Activated naive CD8-positive, alpha-beta T cell treated with anti-CD3 and anti-CD28 coated beads, Interleukin-2, amount 50 U/mL, for 24 hours (primary cell): ENCODE results near the gene CMPK1.

Experiments
- ATAC-seq: fragments of 150-1000 bp; cut with Tn5 transposase; one replicate; pipeline ENCODE4 v1.10.0; 2021
- DNase-seq: peaks from one replicate; pipeline ENCODE4 v3.0.0; 2021
- H3K27ac Mint-ChIP-seq: one replicate; pipeline ENCODE4 v1.8.0; 2021; ENCODE audit warnings: mild to moderate bottlenecking, mixed read lengths
- H3K27me3 Mint-ChIP-seq: one replicate; pipeline ENCODE4 v1.8.0; 2021; ENCODE audit warnings: mixed read lengths
- H3K36me3 Mint-ChIP-seq: one replicate; pipeline ENCODE4 v1.8.0; 2021; ENCODE audit warnings: low read depth, mixed read lengths
- H3K4me1 Mint-ChIP-seq: one replicate; pipeline ENCODE4 v1.8.0; 2021; ENCODE audit warnings: mixed read lengths
- H3K4me3 Mint-ChIP-seq: one replicate; pipeline ENCODE4 v1.8.0; 2021; ENCODE audit warnings: mild to moderate bottlenecking, moderate library complexity, mixed read lengths
- H3K9me3 Mint-ChIP-seq: one replicate; pipeline ENCODE4 v1.8.0; 2021; ENCODE audit warnings: mixed read lengths

CMPK1 gene

DNA sequence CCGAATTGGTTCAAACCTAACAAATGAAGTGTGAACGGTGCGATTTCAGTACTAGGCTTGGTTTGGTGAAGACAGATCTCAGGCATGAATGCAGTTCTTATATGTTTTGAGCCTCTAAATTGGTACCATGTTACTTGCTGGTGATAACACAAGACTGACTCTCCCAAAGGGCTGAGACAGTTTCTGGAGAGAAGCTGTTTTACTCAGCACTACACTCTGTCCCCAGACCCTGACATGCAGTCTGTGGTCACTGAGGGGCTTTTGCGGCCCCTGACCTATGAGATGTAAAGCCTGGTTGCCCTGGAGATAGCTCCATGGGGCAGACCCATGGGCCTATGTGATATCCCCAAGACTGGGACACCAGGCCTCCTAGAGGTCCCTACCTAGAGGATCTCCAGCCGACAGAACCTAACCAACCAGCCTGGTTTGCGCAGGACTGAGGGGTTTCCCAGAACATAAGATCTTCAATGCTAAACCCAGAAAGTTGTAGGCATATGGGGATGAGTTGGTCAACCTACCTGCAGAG, 63.1 kb downstream of the CMPK1 start:
- no peaks in the 10 kb centered on the region for H3K36me3 Mint-ChIP-seq
- H3K27ac Mint-ChIP-seq: no peak overlapping the region
- ATAC-seq: no peak
- no peak overlapping the region for H3K4me3 Mint-ChIP-seq
- H3K9me3 Mint-ChIP-seq: no peaks in the 10 kb centered on the region
- H3K4me1 Mint-ChIP-seq: no peaks in the 10 kb centered on the region
- no peak for DNase-seq
- peaks cover 20% of the 10 kb centered on the region for H3K27me3 Mint-ChIP-seq

- DNase-seq (no peak), ATAC-seq (no peak)
- no peak overlapping the region for H3K4me3 Mint-ChIP-seq
- H3K4me1 Mint-ChIP-seq: no peaks in the 10 kb centered on the region
- H3K27me3 Mint-ChIP-seq: peaks cover 14% of the 10 kb centered on the region
- no peak overlapping the region for H3K27ac Mint-ChIP-seq
- no peaks in the 10 kb centered on the region for H3K9me3 Mint-ChIP-seq
- no peaks in the 10 kb centered on the region for H3K36me3 Mint-ChIP-seq
Measured at GRCh38 chr1:47399138-47399845, 65.7 kb downstream of the CMPK1 start.

DNA sequence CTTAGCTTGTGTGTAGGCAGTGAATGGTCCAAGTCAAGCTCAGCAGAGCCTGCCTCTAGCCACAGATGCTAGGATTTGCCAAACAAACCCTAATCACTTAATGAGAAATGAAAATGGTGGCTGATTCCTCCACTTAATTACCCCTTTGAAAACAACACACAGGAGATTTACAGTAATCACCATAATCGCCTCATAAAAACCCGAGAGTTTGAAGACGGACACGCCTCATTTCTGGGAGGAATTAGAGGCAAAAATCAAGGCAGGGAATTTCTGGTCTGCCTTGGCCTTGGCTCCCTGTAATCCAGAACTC, 66.2 kb downstream of the CMPK1 start:
- H3K36me3 Mint-ChIP-seq: no peaks in the 10 kb centered on the region
- no peaks in the 10 kb centered on the region for H3K4me1 Mint-ChIP-seq
- ATAC-seq (no peak), DNase-seq (no peak)
- H3K4me3 Mint-ChIP-seq: no peak overlapping the region
- no peaks in the 10 kb centered on the region for H3K9me3 Mint-ChIP-seq
- peaks cover 9% of the 10 kb centered on the region for H3K27me3 Mint-ChIP-seq
- H3K27ac Mint-ChIP-seq: no peak overlapping the region

- Mint-ChIP-seq H3K4me1 (no peaks in the 10 kb centered on the region), H3K36me3 (no peaks in the 10 kb centered on the region), H3K27me3 (peaks cover 8% of the 10 kb centered on the region), H3K9me3 (no peaks in the 10 kb centered on the region), H3K4me3 (no peak overlapping the region), H3K27ac (no peak overlapping the region)
- DNase-seq (no peak), ATAC-seq (no peak)
Measured at GRCh38 chr1:47401761-47402160, 68.2 kb downstream of the CMPK1 start.

- Mint-ChIP-seq H3K4me1 (no peaks in the 10 kb centered on the region), H3K27ac (no peak overlapping the region), H3K36me3 (no peaks in the 10 kb centered on the region), H3K27me3 (peaks cover 8% of the 10 kb centered on the region), H3K4me3 (no peak overlapping the region), H3K9me3 (no peaks in the 10 kb centered on the region)
- ATAC-seq (no peak), DNase-seq (no peak)
Measured at GRCh38 chr1:47402591-47402990, 69.0 kb downstream of the CMPK1 start.

DNA sequence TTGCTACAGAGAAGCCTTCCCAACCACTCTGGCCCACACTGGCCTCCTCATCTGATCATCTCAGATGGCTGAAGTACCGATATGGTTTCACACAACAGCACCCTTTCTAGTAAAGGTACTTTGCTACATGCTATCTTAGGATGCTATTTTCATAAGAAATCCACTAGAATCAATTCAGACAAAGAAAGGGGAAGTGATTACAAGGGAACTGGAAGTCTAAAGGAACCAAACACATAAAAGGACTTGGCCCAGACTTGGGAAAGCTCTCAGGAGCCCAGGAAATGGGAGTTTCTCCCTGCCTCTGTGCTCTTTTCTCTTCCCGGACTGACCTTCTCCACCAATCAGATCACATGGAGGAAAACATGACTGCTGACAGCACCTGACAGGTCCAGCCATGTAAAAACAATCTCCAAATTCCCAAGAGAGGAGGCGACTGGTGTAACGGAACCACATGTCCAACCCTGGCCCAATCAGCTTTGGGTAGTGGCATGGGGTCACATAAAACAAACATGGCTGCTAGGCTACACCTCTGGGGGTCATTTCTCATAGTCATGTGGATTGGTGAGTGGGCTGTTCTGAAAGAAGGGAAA, 69.8 kb downstream of the CMPK1 start:
- Mint-ChIP-seq H3K4me3 (no peak overlapping the region), H3K27ac (no peak overlapping the region), H3K4me1 (no peaks in the 10 kb centered on the region), H3K27me3 (peaks cover 5% of the 10 kb centered on the region), H3K36me3 (no peaks in the 10 kb centered on the region), H3K9me3 (no peaks in the 10 kb centered on the region)
- DNase-seq (no peak), ATAC-seq (no peak)

DNA sequence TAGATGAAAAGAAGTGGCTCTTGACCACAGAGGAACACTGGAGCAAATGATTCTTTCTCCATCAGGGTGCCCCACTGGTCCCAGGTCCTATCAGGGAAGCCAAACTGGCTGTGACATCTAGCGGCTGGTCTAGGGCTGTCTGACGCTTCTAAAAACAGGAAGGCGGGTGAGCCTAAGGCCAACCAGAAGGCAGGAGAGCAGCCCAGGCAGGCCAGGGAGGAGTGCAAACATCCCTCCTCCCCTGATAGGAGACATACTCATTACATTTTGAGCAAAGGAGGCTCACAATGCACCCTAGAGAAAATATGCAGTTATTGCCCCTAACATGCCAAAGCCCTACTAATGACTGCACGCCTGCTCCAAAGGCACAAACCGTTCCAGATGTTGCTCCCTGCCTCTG, 72.1 kb downstream of the CMPK1 start:
- H3K4me1 Mint-ChIP-seq: no peaks in the 10 kb centered on the region
- H3K9me3 Mint-ChIP-seq: no peaks in the 10 kb centered on the region
- H3K27me3 Mint-ChIP-seq: peaks cover 6% of the 10 kb centered on the region
- H3K36me3 Mint-ChIP-seq: no peaks in the 10 kb centered on the region
- ATAC-seq (no peak), DNase-seq (no peak)
- H3K4me3 Mint-ChIP-seq: no peak overlapping the region
- no peak overlapping the region for H3K27ac Mint-ChIP-seq

DNA sequence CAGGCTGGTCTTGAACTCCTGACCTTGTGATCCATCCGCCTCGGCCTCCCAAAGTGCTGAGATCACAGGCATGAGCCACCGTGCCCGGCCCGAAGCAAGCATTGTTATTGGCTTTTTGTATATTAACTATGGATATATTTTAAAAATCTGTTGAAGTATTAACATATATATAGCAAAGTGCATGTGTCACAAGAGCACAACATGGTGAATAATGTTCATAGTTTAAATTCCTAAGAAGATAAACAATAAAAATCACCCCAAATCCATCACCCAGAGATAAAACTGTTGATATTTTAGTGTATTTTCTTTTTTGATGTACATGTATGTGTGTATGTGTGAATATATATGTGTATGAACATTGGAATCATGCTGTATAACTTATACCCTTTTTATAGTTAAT, 73.4 kb downstream of the CMPK1 start:
- Mint-ChIP-seq H3K36me3 (no peaks in the 10 kb centered on the region), H3K4me3 (no peak overlapping the region), H3K4me1 (no peaks in the 10 kb centered on the region), H3K27ac (no peak overlapping the region), H3K27me3 (peaks cover 3% of the 10 kb centered on the region), H3K9me3 (no peaks in the 10 kb centered on the region)
- no peak for ATAC-seq
- no peak for DNase-seq

DNA sequence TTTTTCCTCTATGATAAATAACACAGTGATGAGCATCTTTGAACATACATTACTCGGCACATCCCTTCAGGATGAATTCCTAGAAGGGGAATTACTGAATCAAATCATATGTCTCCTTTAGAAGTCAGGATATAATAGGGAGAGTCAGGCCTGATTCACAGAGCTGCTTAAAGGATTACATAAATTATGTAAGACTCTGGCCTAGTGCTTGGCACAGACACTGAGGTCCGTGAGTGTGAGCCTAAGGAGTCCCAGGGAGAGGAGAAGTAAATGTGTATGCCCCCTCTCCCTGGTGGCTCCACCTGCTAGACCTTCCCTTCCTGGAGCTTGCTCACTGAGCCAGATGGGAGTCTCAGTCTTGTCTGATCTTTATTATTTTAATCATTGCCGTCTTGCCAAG, 73.9 kb downstream of the CMPK1 start:
- no peaks in the 10 kb centered on the region for H3K36me3 Mint-ChIP-seq

DNA sequence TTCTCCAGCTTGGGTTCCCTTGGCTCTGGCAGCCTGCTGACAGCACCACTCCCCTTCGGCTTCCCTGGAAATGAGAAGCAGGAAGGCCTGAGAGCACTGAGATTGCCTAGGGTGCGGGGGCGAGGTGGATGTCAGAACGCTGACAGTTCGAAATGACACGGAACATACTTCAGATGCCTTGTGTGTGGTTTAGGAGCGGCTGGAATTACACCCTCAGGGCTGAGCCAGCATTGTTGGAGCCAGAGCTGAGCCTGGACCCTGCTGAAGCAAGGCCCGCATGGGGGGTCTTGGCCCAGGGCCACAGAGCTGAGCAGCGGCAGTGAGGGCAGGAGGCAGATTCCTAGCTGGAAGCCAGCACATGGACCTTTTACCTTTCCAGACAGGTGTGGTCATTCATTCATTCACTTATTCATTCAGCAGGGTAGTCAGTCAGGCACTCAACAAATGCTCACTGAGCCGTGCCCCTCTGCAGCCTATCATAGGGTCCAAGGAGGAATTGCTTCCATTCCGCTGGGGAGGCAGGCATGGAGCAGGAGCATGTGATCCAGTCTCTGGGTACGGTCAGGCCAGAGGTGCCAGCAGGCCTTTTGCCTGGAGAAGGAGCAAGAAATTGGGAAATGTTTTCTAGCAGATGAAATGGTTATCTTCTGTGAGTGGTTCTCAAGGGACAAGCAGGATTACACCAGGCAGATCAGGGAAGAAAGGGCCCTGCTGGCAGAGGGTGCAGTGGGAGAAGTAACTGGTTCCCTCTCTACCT, 75.9 kb downstream of the CMPK1 start:
- DNase-seq (no peak), ATAC-seq (no peak)
- Mint-ChIP-seq H3K4me3 (no peak overlapping the region), H3K9me3 (no peaks in the 10 kb centered on the region), H3K27ac (no peak overlapping the region), H3K27me3 (peaks cover 11% of the 10 kb centered on the region), H3K4me1 (no peaks in the 10 kb centered on the region), H3K36me3 (no peaks in the 10 kb centered on the region)

More for the DNA sequence above, 73.9 kb downstream of the CMPK1 start:
- ATAC-seq (no peak), DNase-seq (no peak)
- Mint-ChIP-seq H3K27me3 (peaks cover 3% of the 10 kb centered on the region), H3K4me3 (no peak overlapping the region), H3K27ac (no peak overlapping the region), H3K4me1 (no peaks in the 10 kb centered on the region), H3K9me3 (no peaks in the 10 kb centered on the region)

GRCh38 chr1:47410068-47410455, 76.5 kb downstream of the CMPK1 start:
- no peak overlapping the region for H3K4me3 Mint-ChIP-seq
- H3K4me1 Mint-ChIP-seq: no peaks in the 10 kb centered on the region
- ATAC-seq: no peak
- no peak overlapping the region for H3K27ac Mint-ChIP-seq
- DNase-seq: no peak
- H3K9me3 Mint-ChIP-seq: no peaks in the 10 kb centered on the region
- no peaks in the 10 kb centered on the region for H3K36me3 Mint-ChIP-seq
- peaks cover 12% of the 10 kb centered on the region for H3K27me3 Mint-ChIP-seq

- Mint-ChIP-seq H3K4me3 (no peak overlapping the region), H3K9me3 (no peaks in the 10 kb centered on the region), H3K27ac (no peak overlapping the region), H3K4me1 (no peaks in the 10 kb centered on the region), H3K27me3 (peaks cover 23% of the 10 kb centered on the region), H3K36me3 (no peaks in the 10 kb centered on the region)
- peak; percentile 27 for ATAC-seq
- DNase-seq: no peak
Measured at GRCh38 chr1:47411436-47411835, 77.8 kb downstream of the CMPK1 start.

DNA sequence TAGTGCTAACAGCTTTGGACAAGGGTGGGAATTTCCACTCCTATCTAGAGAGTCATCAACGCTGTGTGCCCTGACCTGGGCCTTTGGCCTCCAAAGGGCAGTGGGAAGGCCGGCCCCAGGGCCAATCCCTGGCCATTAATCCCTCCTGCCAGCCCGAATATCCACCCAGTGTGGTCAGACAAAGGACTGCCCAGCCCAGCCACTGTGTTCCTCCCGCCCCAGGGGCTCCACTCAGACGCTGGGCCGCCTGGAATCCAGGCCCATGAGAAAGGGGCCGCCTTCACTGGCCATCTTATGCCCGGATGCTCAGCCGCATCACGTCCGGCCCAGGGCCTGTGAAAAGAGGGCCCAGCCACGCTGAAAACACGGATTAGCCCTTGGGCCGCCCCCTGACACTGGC, 78.8 kb downstream of the CMPK1 start:
- ATAC-seq: no peak

DNA sequence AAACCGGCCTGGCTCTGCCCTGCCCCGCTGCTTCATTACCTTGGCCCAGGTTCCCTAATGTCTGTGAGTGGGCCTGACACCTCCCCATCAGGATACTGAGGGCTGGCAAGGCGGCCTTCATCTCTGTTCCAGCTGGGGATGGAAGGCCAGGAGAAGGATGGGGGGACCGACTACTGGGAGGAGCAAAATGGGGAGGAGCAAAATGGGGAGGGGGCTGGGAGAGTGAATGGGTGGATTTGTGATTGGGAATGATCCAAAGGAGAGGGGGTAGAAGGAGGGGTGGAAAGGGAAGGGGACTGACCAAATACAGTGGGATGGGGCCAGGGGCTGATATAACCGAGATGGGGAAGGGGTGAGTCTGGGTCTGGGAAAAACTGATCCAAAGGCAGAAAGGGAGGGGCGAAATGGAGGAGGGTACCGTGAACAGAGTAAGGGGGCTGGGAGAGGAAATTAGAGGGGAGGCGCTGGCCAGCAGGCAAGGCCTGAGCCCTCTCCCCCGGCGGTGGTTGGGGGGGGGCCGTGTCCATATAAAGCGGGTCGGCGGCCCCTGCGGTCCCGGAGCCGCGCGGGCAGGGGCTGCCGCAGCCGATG, 82.2 kb downstream of the CMPK1 start, which contains the start of gene FOXE3:
TSS of gene FOXE3 (plus strand) at position 558 of the 591 bp plus-strand sequence. CDS start at position 589, 31 bp downstream.
- Mint-ChIP-seq H3K4me1 (peaks cover 3% of the 10 kb centered on the region), H3K27ac (no peak within 1 kb of the TSS), H3K27me3 (peaks cover 47% of the 10 kb centered on the region), H3K36me3 (no peaks in the 10 kb centered on the region), H3K4me3 (no peak within 1 kb of the TSS), H3K9me3 (no peaks in the 10 kb centered on the region)
- DNase-seq: no peak
- no peak for ATAC-seq

More for the DNA sequence above, 78.8 kb downstream of the CMPK1 start:
- no peak for DNase-seq
- Mint-ChIP-seq H3K27me3 (peaks cover 27% of the 10 kb centered on the region), H3K36me3 (no peaks in the 10 kb centered on the region), H3K9me3 (no peaks in the 10 kb centered on the region), H3K4me1 (peaks cover under 1% of the 10 kb centered on the region), H3K4me3 (no peak overlapping the region), H3K27ac (no peak overlapping the region)
